Activated CD4-positive, alpha-beta T cell treated with anti-CD3 and anti-CD28 coated beads, Interleukin-2, amount 50 U/mL, for 1 hour (primary cell): ENCODE results near the gene REN.

Source experiments
- DNase-seq: peaks from one replicate; pipeline ENCODE4 v3.0.0-alpha.2; 2020

REN gene

DNA sequence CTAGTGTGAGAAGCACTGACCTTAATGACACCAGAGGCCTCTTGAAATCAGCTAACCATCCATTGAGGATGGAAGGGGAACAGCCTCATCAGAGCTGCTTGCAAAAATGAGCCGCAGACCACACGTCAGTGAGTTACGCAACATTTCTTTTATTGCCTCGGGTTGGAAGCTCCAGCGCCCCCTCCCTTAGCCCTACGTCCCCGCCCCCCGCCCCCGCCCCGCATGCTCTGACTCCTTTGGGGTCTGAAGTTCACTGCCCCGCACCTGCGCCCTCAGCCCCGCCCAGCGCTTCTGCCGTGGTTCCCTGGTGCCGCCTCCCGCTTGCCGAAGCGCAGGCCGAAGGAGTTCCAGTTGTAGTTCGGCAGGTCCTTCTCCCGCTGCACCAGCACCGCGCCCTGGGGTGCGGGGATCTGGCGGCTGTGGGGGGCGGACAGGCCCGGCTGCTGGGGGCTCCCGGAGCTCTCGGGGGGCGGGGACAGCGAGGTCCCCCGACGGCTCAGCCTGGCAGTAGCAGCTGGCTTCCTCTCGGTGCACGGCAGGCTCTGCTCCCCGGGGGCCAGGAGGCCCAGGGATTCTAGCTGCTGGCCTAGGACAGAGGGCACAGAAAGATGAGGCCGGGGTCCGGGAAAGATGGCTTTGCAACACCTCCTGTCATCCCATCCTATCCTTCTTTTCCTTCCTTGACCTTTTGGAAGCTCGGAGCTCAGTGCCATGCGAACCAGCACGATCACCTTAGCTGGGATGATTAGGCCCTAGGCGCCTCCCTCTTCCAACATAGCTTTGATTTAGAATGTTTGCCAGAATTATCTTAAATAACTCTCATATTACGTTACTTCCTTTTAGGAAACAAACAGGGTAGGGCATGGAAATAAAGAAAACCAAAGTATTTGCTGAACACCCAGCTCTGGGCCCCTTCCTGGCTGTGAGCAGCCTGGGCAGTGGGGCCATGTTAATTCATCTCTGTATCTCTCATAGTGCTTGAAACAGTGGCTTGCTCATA lies 24.4 kb upstream of the REN start:
- DNase-seq = no peak

DNA sequence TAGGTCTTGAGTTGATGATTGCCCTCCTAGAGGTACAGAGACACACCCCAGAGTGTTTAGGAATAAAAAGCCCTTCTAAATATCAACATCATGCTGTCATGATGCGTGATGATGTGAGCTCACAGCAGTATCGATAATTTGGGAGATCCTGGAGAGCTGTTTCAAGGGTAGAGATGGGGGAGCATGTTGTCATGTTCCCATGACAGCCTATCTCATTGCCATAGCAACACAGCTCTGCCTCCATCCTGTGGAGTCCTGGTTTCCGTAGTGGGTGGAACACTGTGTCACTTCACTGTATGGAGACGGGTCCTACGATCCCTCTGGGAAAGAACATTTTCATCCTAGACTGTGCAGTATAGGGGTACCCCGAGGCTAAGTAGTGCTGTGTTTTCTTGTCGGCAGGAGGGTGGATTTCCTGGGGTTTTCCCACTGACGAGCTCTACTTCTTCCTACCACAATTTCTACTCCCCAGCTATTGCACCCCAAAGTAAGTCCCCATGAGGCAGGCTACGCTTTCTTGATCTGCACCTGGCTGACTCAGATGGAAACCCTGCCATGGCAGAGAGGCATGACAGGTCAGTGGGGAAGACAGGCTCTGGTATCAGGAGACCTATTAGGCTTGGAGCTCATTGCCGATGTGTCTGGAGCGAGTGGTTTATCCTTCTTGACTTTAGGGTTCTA lies 23.0 kb upstream of the REN start:
- no peak for DNase-seq

- no peak for DNase-seq
Observed at GRCh38 chr1:204186597-204186996, 20.5 kb upstream of the REN start.

DNA sequence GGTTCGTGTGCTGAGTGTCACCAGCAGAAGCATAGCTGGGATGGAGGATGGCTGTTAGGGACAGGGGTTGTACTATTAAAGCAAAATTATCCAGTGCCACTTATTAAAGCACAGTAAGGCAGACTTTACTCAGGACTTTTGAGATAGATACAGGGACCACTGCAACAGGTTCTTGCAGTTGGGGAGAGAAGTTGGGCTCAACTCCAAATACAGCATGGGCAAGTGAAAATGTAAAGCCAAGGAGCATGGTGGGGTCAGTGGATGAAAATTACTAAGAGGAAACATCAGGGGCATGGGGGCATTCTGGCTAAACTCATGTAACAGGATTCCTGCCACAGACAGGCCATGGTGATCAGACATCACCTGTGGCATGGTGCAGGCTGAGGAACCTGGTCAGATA lies 15.0 kb upstream of the REN start:
- no peak for DNase-seq

- DNase-seq = no peak
Observed at GRCh38 chr1:204180133-204180532, 14.0 kb upstream of the REN start.

GRCh38 chr1:204178487-204179281 lies 12.5 kb upstream of the REN start:
- DNase-seq = no peak

DNA sequence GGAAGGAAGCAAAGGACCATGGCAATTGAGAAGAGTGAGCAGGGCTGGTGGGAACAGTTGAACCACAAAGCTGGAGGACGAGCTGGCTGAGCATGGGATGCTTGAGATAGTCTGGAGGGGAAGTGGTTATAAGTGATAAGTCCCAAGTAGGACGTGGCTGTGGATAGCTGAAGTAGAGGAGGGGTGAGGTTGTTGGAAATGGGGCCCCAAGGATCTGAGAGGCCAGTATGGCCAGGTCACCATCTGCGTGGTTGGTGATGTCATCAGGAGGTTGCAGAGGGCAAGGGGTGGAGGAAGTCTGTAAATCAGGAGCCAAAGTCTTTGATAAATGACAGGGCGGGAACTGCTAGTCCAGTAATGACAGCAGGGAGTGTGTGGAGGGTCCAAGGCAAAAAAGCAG lies 11.0 kb upstream of the REN start:
- DNase-seq = no peak

- no peak for DNase-seq
Observed at GRCh38 chr1:204176049-204176448, 9.9 kb upstream of the REN start.

GRCh38 chr1:204174958-204175357 lies 8.8 kb upstream of the REN start:
- DNase-seq = no peak

DNA sequence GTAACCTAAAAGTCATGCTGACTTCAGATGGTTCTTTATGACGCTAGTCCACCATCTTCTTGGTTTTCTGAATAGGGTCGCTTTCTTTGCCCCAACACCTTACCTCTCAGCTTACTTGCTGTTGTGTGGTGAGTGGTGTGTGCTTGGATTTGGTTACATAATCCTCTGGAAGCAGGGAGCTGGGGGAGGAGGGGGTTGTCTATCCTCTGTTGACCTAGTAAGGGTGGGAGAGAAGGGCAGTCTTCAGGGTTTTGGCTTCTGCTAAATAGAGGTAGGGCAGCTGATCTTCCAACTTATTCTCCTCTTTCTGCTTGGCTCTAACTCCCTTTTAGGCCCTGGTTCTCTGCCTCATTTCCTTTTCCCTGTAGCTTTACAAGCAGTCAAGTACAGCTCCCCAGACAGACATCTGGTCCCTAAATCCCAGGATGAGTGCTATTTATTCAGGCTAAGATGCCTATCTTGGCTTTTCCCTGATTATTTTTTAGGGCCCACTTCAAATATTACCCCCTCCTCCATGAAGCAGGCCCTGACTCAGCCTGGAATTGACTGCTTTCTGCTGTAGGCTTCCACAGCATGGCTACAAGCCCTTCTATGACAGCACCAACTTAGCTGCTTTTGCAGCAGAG lies 6.4 kb upstream of the REN start:
- DNase-seq = no peak

DNA sequence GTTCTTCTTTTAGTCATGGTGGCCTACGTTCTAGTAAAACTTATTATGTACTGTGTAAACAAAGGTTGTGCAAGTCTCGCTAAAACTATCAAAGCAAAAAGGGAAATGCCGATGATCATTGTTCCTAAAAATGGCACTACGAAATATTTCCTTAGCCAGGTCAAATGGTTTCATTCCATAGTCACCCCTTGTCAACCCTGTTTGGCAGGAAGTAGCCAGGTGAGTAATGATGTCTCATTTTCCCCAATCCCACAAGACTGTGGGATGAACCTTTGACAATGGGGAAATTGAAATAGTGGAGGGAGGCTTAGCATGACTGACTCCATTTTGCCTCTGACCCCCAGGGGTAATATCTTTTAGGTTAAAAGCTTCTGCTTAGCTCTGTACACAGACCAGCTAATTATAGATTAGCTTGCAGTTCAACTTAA lies 5.6 kb upstream of the REN start:
- no peak for DNase-seq

GRCh38 chr1:204170494-204171155 lies 4.5 kb upstream of the REN start:
- no peak for DNase-seq

- no peak for DNase-seq
Observed at GRCh38 chr1:204169858-204170257, 3.7 kb upstream of the REN start.

GRCh38 chr1:204167730-204168129 lies 1.6 kb upstream of the REN start:
- no peak for DNase-seq

DNA sequence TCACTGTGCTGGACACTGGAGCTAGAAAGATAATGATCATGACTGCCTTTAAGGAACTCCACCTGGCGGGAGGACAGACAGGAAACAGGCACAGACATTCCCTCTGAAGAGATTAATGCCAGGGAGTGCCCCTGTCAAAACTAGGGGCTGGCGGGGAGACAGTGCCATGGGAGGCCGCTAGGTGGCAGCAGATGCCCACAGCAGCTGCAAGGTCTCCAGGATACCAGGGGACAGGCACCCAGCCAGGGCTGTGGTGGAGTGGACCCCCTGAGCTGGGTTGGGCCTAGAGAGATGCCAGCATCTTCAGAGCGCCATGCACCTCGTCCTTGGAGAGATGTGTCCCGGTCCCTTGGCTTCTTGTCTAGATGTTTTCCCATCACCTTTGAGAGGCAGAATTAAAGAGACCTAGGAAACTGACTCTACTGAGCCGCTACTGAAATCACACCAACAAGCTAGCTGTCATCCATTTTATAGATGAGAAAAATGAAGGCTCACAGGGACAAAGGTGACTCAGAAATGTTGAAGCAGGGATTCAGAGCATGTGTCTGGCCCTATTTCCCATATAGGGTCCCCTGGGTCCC lies 3.6 kb downstream of the REN start:
- peak; percentile 78 for DNase-seq

GRCh38 chr1:204161609-204162493 lies 4.3 kb downstream of the REN start:
- no peak for DNase-seq

DNA sequence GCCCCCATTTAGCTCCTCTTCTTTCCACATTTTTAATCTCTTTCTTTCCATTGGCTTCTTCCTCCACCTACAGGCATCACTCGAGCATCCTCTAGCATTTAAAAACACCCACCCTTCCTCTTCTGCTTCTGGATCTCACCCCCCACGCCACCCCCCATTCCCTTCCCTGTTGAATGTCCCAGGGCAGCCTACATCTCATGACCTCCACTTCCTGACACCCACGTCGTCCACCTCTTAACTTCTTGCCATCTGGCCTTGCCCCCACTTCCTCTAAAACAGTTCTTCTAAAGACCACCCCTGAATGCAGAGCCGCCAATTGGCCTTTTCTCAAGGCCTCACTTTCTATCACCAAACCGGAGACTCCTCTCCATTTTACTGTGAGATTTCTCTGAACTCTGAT lies 8.2 kb downstream of the REN start:
- DNase-seq = no peak

DNA sequence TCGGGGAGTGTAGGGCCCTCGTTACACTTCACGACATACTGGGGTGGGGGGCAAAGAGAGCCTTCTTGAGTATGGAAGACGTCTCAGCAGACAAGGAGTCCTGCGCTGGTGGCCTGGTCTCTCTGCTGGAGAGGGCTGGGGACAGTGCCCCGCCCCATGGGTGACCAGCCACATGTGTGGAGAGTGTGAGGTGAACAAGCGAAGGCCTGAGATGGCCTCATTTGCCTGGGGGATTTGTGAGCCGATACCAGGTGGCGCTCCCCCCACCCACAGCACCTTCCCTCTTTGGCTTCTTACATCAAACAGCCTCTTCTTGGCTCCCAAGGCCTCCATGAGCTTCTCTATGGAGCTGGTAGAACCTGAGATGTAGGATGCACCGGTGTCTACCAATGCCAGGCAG lies 10.3 kb downstream of the REN start:
- DNase-seq = no peak

DNA sequence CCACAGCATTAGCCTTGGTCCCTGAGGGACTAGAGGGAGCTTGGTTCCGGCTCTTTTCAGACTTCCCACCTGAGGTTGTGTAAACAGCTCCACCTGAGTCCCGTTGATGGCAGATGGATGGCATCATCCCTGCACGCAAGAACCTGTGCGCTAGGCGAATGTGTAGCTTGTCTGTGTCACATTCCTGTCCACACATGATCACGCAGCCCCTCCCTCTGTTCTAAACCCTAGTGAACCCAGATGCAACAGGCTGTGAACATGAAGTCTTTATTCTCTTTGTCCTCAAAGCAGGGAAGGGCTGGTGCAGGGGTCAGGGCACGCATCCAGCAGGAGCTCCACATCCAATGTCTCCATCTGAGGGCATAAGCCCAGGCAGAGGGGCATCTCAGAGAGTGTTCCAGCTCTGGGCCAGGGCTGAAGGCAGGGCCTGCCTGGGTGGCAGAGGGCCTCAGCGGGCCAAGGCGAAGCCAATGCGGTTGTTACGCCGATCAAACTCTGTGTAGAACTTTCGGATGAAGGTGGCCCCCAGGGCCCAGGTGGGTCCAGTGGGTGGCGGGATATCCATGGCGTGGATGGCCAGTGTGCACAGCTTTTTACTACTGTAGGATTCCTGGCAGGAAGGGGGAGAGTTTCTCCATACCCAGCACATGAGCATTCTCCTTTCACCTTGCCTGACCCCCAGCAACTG lies 11.4 kb downstream of the REN start:
- DNase-seq = no peak

GRCh38 chr1:204153667-204154066 lies 12.5 kb downstream of the REN start:
- no peak for DNase-seq
